Measurements from ENCODE around the gene NHS.
"Not testable (repeated sequence)": the region's sequence is repeated elsewhere in the genome, so short reads cannot be mapped to it uniquely, and the experiment has no call there.

Gene NHS

GRCh38 chrX:17500145-17500579 is 125.2 kb downstream of the NHS start:
- no peak overlapping the region for H2BK15ac ChIP-seq (ENCODE audit: low read depth, poor library complexity, severe bottlenecking)
- H2BK120ac ChIP-seq (ENCODE audit: low read depth, low read length), result no peak overlapping the region
- no peak overlapping the region for H4K91ac ChIP-seq (ENCODE audit: low read length)
- no peak overlapping the region for H2AFZ ChIP-seq (ENCODE audit: low read depth, low read length)
- no peaks in the 10 kb centered on the region for H3K9me3 ChIP-seq (ENCODE audit: control insufficient read depth, low read length)
- no peak overlapping the region for H3K9ac ChIP-seq (ENCODE audit: low read length)
- no peak overlapping the region for H3K14ac ChIP-seq (ENCODE audit: low read length in 2 of 2)
- WGBS, result 47% methylated on average over 2 of the region's 2 CpGs
- no peak for DNase-seq
- H2BK12ac ChIP-seq (ENCODE audit: low read length in 2 of 2), result no peak overlapping the region
- H3K4me1 ChIP-seq (ENCODE audit: control insufficient read depth, insufficient read depth, low read depth, low read length), result peaks cover 3% of the 10 kb centered on the region
- no peak overlapping the region for H3K4ac ChIP-seq (ENCODE audit: low read depth in 1 of 2, low read length in 2 of 2)
- H3K36me3 ChIP-seq (ENCODE audit: control insufficient read depth in 1 of 2, insufficient read depth in 2 of 2, low read depth in 1 of 2, low read length in 2 of 2), result no peaks in the 10 kb centered on the region
- no peak overlapping the region for H3K23ac ChIP-seq (ENCODE audit: low read length in 2 of 2)
- no peak overlapping the region for H2AK5ac ChIP-seq (ENCODE audit: low read length, severe bottlenecking)
- no peak overlapping the region for H2BK5ac ChIP-seq (ENCODE audit: low read depth, low read length, poor library complexity, severe bottlenecking)
- peaks cover 6% of the 10 kb centered on the region for H3K79me1 ChIP-seq (replicated peaks; ENCODE audit: low read length, poor library complexity, severe bottlenecking)
- no peak overlapping the region for H3K27ac ChIP-seq (ENCODE audit: low read length, poor library complexity, severe bottlenecking)
- H4K8ac ChIP-seq (ENCODE audit: low read length), result no peak overlapping the region
- H3K27me3 ChIP-seq (ENCODE audit: control insufficient read depth in 1 of 2, insufficient read depth in 1 of 2, low read length in 2 of 2), result peaks cover 0 to 3% of the 10 kb centered on the region in 2 experiments
- H3K18ac ChIP-seq (ENCODE audit: low read depth in 1 of 2, low read length in 2 of 2), result no peak overlapping the region
- H3K4me2 ChIP-seq (ENCODE audit: low read length, poor library complexity, severe bottlenecking), result no peak overlapping the region
- H3K4me3 ChIP-seq (ENCODE audit: insufficient read depth in 1 of 2, low read depth in 1 of 2, low read length in 2 of 2), result no peak overlapping the region

GRCh38 chrX:17501746-17502145 is 126.7 kb downstream of the NHS start:
- H3K79me1 ChIP-seq (replicated peaks; ENCODE audit: low read length, poor library complexity, severe bottlenecking), result peaks cover 8% of the 10 kb centered on the region
- H2BK12ac ChIP-seq (ENCODE audit: low read length in 2 of 2), result no peak overlapping the region
- no peak overlapping the region for H2BK5ac ChIP-seq (ENCODE audit: low read depth, low read length, poor library complexity, severe bottlenecking)
- no peak overlapping the region for H2BK15ac ChIP-seq (ENCODE audit: low read depth, poor library complexity, severe bottlenecking)
- H3K9ac ChIP-seq (ENCODE audit: low read length), result no peak overlapping the region
- DNase-seq, result no peak
- WGBS, result 100% methylated on average over 2 of the region's 6 CpGs
- no peak overlapping the region for H2BK120ac ChIP-seq (ENCODE audit: low read depth, low read length)
- H3K27me3 ChIP-seq (ENCODE audit: control insufficient read depth in 1 of 2, insufficient read depth in 1 of 2, low read length in 2 of 2), result peaks cover 0 to 3% of the 10 kb centered on the region in 2 experiments
- no peak overlapping the region for H2AK5ac ChIP-seq (ENCODE audit: low read length, severe bottlenecking)
- no peak overlapping the region for H4K91ac ChIP-seq (ENCODE audit: low read length)
- H3K14ac ChIP-seq (ENCODE audit: low read length in 2 of 2), result no peak overlapping the region
- H3K4me2 ChIP-seq (ENCODE audit: low read length, poor library complexity, severe bottlenecking), result no peak overlapping the region
- H3K9me3 ChIP-seq (ENCODE audit: control insufficient read depth, low read length), result peaks cover 10% of the 10 kb centered on the region
- no peak overlapping the region for H4K8ac ChIP-seq (ENCODE audit: low read length)
- peaks cover 3% of the 10 kb centered on the region for H3K4me1 ChIP-seq (ENCODE audit: control insufficient read depth, insufficient read depth, low read depth, low read length)
- no peak overlapping the region for H3K4ac ChIP-seq (ENCODE audit: low read depth in 1 of 2, low read length in 2 of 2)
- H3K23ac ChIP-seq (ENCODE audit: low read length in 2 of 2), result no peak overlapping the region
- H2AFZ ChIP-seq (ENCODE audit: low read depth, low read length), result no peak overlapping the region
- H3K4me3 ChIP-seq (ENCODE audit: insufficient read depth in 1 of 2, low read depth in 1 of 2, low read length in 2 of 2), result no peak overlapping the region
- no peak overlapping the region for H3K27ac ChIP-seq (ENCODE audit: low read length, poor library complexity, severe bottlenecking)
- no peaks in the 10 kb centered on the region for H3K36me3 ChIP-seq (ENCODE audit: control insufficient read depth in 1 of 2, insufficient read depth in 2 of 2, low read depth in 1 of 2, low read length in 2 of 2)
- H3K18ac ChIP-seq (ENCODE audit: low read depth in 1 of 2, low read length in 2 of 2), result no peak overlapping the region

GRCh38 chrX:17506352-17506751 is 131.4 kb downstream of the NHS start:
- H3K4me2 ChIP-seq (ENCODE audit: low read length, poor library complexity, severe bottlenecking); H3K36me3 ChIP-seq (ENCODE audit: control insufficient read depth in 1 of 2, insufficient read depth in 2 of 2, low read depth in 1 of 2, low read length in 2 of 2); H2AK5ac ChIP-seq (ENCODE audit: low read length, severe bottlenecking); H3K14ac ChIP-seq (ENCODE audit: low read length in 2 of 2); H2BK12ac ChIP-seq (ENCODE audit: low read length in 2 of 2); H3K4me3 ChIP-seq (ENCODE audit: insufficient read depth in 1 of 2, low read depth in 1 of 2, low read length in 2 of 2); H4K91ac ChIP-seq (ENCODE audit: low read length); H3K4me1 ChIP-seq (ENCODE audit: control insufficient read depth, insufficient read depth, low read depth, low read length); H3K23ac ChIP-seq (ENCODE audit: low read length in 2 of 2); H3K27ac ChIP-seq (ENCODE audit: low read length, poor library complexity, severe bottlenecking); H3K9ac ChIP-seq (ENCODE audit: low read length); H3K27me3 ChIP-seq (ENCODE audit: control insufficient read depth in 1 of 2, insufficient read depth in 1 of 2, low read length in 2 of 2); H2BK5ac ChIP-seq (ENCODE audit: low read depth, low read length, poor library complexity, severe bottlenecking); H4K8ac ChIP-seq (ENCODE audit: low read length); H2AFZ ChIP-seq (ENCODE audit: low read depth, low read length); H3K18ac ChIP-seq (ENCODE audit: low read depth in 1 of 2, low read length in 2 of 2); DNase-seq; H3K79me1 ChIP-seq (replicated peaks; ENCODE audit: low read length, poor library complexity, severe bottlenecking); H2BK15ac ChIP-seq (ENCODE audit: low read depth, poor library complexity, severe bottlenecking); H2BK120ac ChIP-seq (ENCODE audit: low read depth, low read length); H3K4ac ChIP-seq (ENCODE audit: low read depth in 1 of 2, low read length in 2 of 2): not testable (repeated sequence)
- WGBS, result no CpG with 5 or more reads among the region's 3 CpGs
- H3K9me3 ChIP-seq (ENCODE audit: control insufficient read depth, low read length), result peaks cover 21% of the 10 kb centered on the region

GRCh38 chrX:17511556-17511955 is 136.6 kb downstream of the NHS start:
- H2BK12ac ChIP-seq (ENCODE audit: low read length in 2 of 2), result no peak overlapping the region
- no peak overlapping the region for H3K4ac ChIP-seq (ENCODE audit: low read depth in 1 of 2, low read length in 2 of 2)
- no peak overlapping the region for H2BK120ac ChIP-seq (ENCODE audit: low read depth, low read length)
- no peak overlapping the region for H3K9ac ChIP-seq (ENCODE audit: low read length)
- H2AFZ ChIP-seq (ENCODE audit: low read depth, low read length), result no peak overlapping the region
- no peak overlapping the region for H3K18ac ChIP-seq (ENCODE audit: low read depth in 1 of 2, low read length in 2 of 2)
- no peaks in the 10 kb centered on the region for H3K36me3 ChIP-seq (ENCODE audit: control insufficient read depth in 1 of 2, insufficient read depth in 2 of 2, low read depth in 1 of 2, low read length in 2 of 2)
- DNase-seq, result no peak
- no peaks in the 10 kb centered on the region for H3K4me1 ChIP-seq (ENCODE audit: control insufficient read depth, insufficient read depth, low read depth, low read length)
- no peaks in the 10 kb centered on the region for H3K27me3 ChIP-seq (ENCODE audit: control insufficient read depth in 1 of 2, insufficient read depth in 1 of 2, low read length in 2 of 2)
- no peak overlapping the region for H3K14ac ChIP-seq (ENCODE audit: low read length in 2 of 2)
- no peak overlapping the region for H3K27ac ChIP-seq (ENCODE audit: low read length, poor library complexity, severe bottlenecking)
- no peak overlapping the region for H2BK5ac ChIP-seq (ENCODE audit: low read depth, low read length, poor library complexity, severe bottlenecking)
- no CpG with 5 or more reads among the region's 1 CpG for WGBS
- no peak overlapping the region for H4K91ac ChIP-seq (ENCODE audit: low read length)
- peaks cover 13% of the 10 kb centered on the region for H3K9me3 ChIP-seq (ENCODE audit: control insufficient read depth, low read length)
- peaks cover 10% of the 10 kb centered on the region for H3K79me1 ChIP-seq (replicated peaks; ENCODE audit: low read length, poor library complexity, severe bottlenecking)
- no peak overlapping the region for H4K8ac ChIP-seq (ENCODE audit: low read length)
- H3K4me2 ChIP-seq (ENCODE audit: low read length, poor library complexity, severe bottlenecking), result no peak overlapping the region
- no peak overlapping the region for H3K23ac ChIP-seq (ENCODE audit: low read length in 2 of 2)
- H2BK15ac ChIP-seq (ENCODE audit: low read depth, poor library complexity, severe bottlenecking), result no peak overlapping the region
- H2AK5ac ChIP-seq (ENCODE audit: low read length, severe bottlenecking), result no peak overlapping the region
- H3K4me3 ChIP-seq (ENCODE audit: insufficient read depth in 1 of 2, low read depth in 1 of 2, low read length in 2 of 2), result no peak overlapping the region

Measured in mesenchymal stem cell (in vitro differentiated cells and primary cell).